Measurements from ENCODE around the gene H3-3A.

Gene H3-3A
- total RNA-seq = 34.1 to 90.7 (median 53.1) reads per million in 9 experiments

GRCh38 chr1:226062558-226063223 is at the start of gene H3-3A:
Gene H3-3A, plus strand, starts transcription at chr1:226062716. Its CDS starts 1,636 bp downstream, at chr1:226064352.
- H3K36me3 Mint-ChIP-seq (ENCODE audit: insufficient read depth) = peaks cover 67% of the 10 kb centered on the region
- H3K4me3 Mint-ChIP-seq = peak within 1 kb of the TSS; percentile 98
- DNase-seq (peak; percentile 97 to 98 (median 98)), ATAC-seq (replicated peaks) (peak; percentile 80)
- H3K9me3 Mint-ChIP-seq = no peaks in the 10 kb centered on the region
- H3K27me3 Mint-ChIP-seq = no peaks in the 10 kb centered on the region
- peak within 1 kb of the TSS; percentile 97 to 98 for H3K27ac Mint-ChIP-seq
- peaks cover 32 to 34% of the 10 kb centered on the region in 2 donors for H3K4me1 Mint-ChIP-seq (ENCODE audit: low read depth in 2 of 2)

DNA sequence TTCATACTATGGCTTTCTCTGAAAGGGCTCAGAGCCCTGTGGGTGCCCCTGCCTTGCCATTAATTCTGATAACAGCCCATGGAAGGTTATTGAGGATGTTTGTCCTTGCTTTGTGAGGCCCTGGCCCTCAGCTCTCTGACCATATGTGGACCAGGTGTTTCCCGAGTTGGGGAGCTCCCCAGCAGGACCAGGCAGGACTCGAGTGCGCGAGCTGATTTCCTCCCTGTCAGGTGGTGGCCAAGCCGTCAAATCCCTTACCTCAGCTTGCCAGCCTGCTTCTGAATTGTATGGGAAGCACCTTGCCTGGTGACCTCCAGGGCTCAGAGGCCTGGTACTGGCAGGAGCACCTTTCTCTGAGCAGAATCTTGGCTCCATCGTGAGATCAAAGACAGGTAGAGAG is 45.4 kb upstream of the H3-3A start:
- H3K36me3 Mint-ChIP-seq (ENCODE audit: insufficient read depth) = no peaks in the 10 kb centered on the region
- no peak overlapping the region for H3K27ac Mint-ChIP-seq
- H3K27me3 Mint-ChIP-seq = peaks cover 15 to 20% of the 10 kb centered on the region in 2 donors
- no peaks in the 10 kb centered on the region for H3K9me3 Mint-ChIP-seq
- H3K4me3 Mint-ChIP-seq = no peak overlapping the region
- no peaks in the 10 kb centered on the region for H3K4me1 Mint-ChIP-seq (ENCODE audit: low read depth in 2 of 2)
- ATAC-seq (replicated peaks) = no peak
- no peak for DNase-seq

DNA sequence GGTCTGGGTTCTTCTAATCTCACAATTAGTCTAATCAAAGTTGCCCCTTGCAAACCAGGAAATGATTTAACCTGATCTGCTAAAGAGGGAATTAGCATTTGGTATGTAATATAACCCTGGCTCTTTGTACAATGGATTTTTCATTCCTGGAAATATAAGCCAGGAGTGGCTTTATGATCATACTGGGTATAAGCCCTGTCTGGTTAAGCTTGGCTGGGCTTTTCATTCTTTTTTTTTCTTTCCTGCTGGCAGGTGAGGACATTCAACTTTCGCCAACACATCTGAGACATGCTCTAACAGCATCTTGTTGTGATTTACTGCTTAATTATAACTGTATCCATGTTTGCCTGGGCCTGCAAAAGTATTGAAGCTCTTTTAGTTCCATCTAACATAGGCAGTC is 42.9 kb upstream of the H3-3A start:
- H3K27me3 Mint-ChIP-seq = peaks cover 10 to 12% of the 10 kb centered on the region in 2 donors
- DNase-seq = no peak
- H3K27ac Mint-ChIP-seq = no peak overlapping the region
- no peak overlapping the region for H3K4me3 Mint-ChIP-seq
- no peaks in the 10 kb centered on the region for H3K36me3 Mint-ChIP-seq (ENCODE audit: insufficient read depth)
- no peak for ATAC-seq (replicated peaks)
- H3K9me3 Mint-ChIP-seq = no peaks in the 10 kb centered on the region
- no peaks in the 10 kb centered on the region for H3K4me1 Mint-ChIP-seq (ENCODE audit: low read depth in 2 of 2)

GRCh38 chr1:226021401-226021800 is 41.1 kb upstream of the H3-3A start:
- H3K4me1 Mint-ChIP-seq (ENCODE audit: low read depth in 2 of 2) = no peaks in the 10 kb centered on the region
- H3K4me3 Mint-ChIP-seq = no peak overlapping the region
- H3K36me3 Mint-ChIP-seq (ENCODE audit: insufficient read depth) = no peaks in the 10 kb centered on the region
- H3K27ac Mint-ChIP-seq = no peak overlapping the region
- ATAC-seq (replicated peaks) = no peak
- peaks cover 7 to 9% of the 10 kb centered on the region in 2 donors for H3K27me3 Mint-ChIP-seq
- no peaks in the 10 kb centered on the region for H3K9me3 Mint-ChIP-seq
- no peak for DNase-seq

DNA sequence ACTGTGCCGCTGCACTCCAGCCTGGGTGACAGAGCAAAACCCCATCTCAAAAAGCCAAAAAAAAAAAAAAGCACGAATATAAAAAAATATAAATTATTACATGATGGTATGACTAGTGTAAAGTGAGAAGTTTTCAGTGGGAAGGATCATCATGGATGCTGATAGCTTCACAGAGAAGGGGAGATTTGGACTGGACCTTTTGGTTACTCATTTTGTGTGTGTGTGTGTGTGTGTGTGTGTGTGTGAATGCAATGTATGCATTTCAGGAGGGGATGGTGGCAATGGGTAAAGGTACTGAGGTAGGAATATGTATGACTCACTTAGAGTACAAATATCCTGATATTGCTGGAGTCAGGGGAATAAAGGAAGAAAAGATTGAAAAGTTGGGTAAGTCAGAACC is 40.7 kb upstream of the H3-3A start:
- ATAC-seq (replicated peaks) (no peak), DNase-seq (no peak)
- no peak overlapping the region for H3K27ac Mint-ChIP-seq
- no peak overlapping the region for H3K4me3 Mint-ChIP-seq
- peaks cover 7 to 9% of the 10 kb centered on the region in 2 donors for H3K27me3 Mint-ChIP-seq
- no peaks in the 10 kb centered on the region for H3K36me3 Mint-ChIP-seq (ENCODE audit: insufficient read depth)
- no peaks in the 10 kb centered on the region for H3K9me3 Mint-ChIP-seq
- peaks cover 0 to 4% of the 10 kb centered on the region in 2 donors for H3K4me1 Mint-ChIP-seq (ENCODE audit: low read depth in 2 of 2)

GRCh38 chr1:226023735-226024134 is 38.8 kb upstream of the H3-3A start:
- DNase-seq (no peak), ATAC-seq (replicated peaks) (no peak)
- H3K27ac Mint-ChIP-seq = no peak overlapping the region
- H3K36me3 Mint-ChIP-seq (ENCODE audit: insufficient read depth) = no peaks in the 10 kb centered on the region
- H3K27me3 Mint-ChIP-seq = no peaks in the 10 kb centered on the region
- H3K4me1 Mint-ChIP-seq (ENCODE audit: low read depth in 2 of 2) = peaks cover 0 to 5% of the 10 kb centered on the region in 2 donors
- H3K9me3 Mint-ChIP-seq = no peaks in the 10 kb centered on the region
- H3K4me3 Mint-ChIP-seq = no peak overlapping the region

DNA sequence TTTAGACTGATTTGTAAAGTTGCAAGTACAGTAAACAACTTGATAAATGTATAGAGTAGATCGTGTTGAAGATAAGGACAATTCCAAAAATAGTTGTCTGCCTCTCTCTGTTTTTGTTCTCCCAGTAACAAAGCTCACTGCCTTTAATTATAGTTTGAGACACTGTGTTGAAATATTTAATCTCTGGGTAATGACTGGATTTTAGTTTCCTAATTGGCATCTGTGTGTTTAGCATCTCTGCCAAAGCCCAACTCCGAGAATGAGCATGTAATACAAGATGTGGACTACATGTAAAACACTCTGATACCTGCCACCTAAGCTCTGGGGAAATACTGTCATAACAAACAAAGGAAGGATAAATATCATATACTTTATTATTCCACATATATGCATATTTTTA is 35.7 kb upstream of the H3-3A start:
- H3K27me3 Mint-ChIP-seq = no peaks in the 10 kb centered on the region
- ATAC-seq (replicated peaks) = no peak
- no peak overlapping the region for H3K4me3 Mint-ChIP-seq
- peaks cover 0 to 5% of the 10 kb centered on the region in 2 donors for H3K4me1 Mint-ChIP-seq (ENCODE audit: low read depth in 2 of 2)
- H3K27ac Mint-ChIP-seq = no peak overlapping the region
- no peaks in the 10 kb centered on the region for H3K9me3 Mint-ChIP-seq
- H3K36me3 Mint-ChIP-seq (ENCODE audit: insufficient read depth) = no peaks in the 10 kb centered on the region
- no peak for DNase-seq

GRCh38 chr1:226027538-226028217 is 34.8 kb upstream of the H3-3A start:
- Mint-ChIP-seq H3K4me3 (no peak overlapping the region), H3K27ac (no peak overlapping the region), H3K36me3 (ENCODE audit: insufficient read depth) (no peaks in the 10 kb centered on the region), H3K4me1 (ENCODE audit: low read depth in 2 of 2) (peaks cover 0 to 5% of the 10 kb centered on the region in 2 donors), H3K9me3 (no peaks in the 10 kb centered on the region), H3K27me3 (no peaks in the 10 kb centered on the region)
- DNase-seq = no peak
- no peak for ATAC-seq (replicated peaks)

DNA sequence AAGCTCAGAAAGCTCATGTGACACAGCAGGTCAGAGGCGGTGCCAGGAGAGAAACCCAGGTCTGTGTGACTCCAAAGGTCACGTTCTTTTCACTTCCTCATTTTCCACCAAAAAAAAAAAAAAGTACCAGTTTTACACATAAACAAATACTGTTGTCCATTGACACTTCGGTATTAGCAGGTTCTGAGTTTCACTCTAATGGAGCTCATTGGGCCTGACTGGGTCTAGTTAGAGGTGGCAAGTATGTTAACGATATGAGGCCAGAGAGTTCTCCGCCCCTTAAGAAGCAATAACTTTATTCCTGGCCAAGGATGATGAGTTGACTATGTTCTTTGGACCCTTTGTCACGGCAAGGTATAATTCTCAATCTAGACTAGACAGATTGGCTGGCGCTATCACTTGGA is 33.4 kb upstream of the H3-3A start:
- Mint-ChIP-seq H3K4me3 (no peak overlapping the region), H3K4me1 (ENCODE audit: low read depth in 2 of 2) (peaks cover 0 to 5% of the 10 kb centered on the region in 2 donors)

DNA sequence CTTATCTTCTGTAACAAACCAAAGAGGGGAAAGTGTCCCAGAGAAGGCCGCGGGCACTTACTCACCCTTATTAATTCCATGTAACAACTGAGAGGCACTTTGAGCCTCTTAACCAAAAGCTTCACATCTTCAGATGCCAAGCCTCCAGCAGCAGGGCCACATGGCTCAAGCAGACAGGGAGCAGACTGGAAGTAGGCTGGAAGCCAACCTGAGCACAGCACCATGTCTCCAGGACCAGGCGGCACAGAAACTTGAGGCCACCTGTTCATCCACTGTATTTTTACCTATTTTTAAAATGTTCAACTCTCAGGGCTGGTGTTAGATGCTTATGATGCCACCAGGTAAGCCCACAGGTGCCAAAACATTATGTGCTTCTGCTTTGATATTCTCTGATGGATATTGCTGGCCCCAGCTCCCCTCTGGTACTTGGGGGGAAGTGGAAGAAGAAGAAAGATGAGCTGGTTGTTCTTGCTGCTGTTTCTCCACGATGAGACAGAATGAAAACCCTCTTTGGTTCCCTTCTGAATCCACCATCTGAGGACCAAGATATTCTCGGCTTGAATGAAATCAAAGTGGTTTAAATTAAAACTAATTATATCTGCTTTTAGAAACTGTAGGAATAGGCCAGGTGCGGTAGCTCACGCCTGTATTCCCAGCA is 32.8 kb upstream of the H3-3A start:
- peaks cover 0 to 5% of the 10 kb centered on the region in 2 donors for H3K4me1 Mint-ChIP-seq (ENCODE audit: low read depth in 2 of 2)
- no peak overlapping the region for H3K27ac Mint-ChIP-seq
- no peaks in the 10 kb centered on the region for H3K9me3 Mint-ChIP-seq
- H3K27me3 Mint-ChIP-seq = no peaks in the 10 kb centered on the region
- H3K36me3 Mint-ChIP-seq (ENCODE audit: insufficient read depth) = no peaks in the 10 kb centered on the region
- H3K4me3 Mint-ChIP-seq = no peak overlapping the region
- ATAC-seq (replicated peaks) = no peak
- DNase-seq = no peak

More for the DNA sequence above, 33.4 kb upstream of the H3-3A start:
- Mint-ChIP-seq H3K27me3 (no peaks in the 10 kb centered on the region), H3K27ac (no peak overlapping the region), H3K36me3 (ENCODE audit: insufficient read depth) (no peaks in the 10 kb centered on the region), H3K9me3 (no peaks in the 10 kb centered on the region)
- DNase-seq = no peak
- ATAC-seq (replicated peaks) = peak; percentile 41

GRCh38 chr1:226033582-226033981 is 28.9 kb upstream of the H3-3A start:
- no peaks in the 10 kb centered on the region for H3K27me3 Mint-ChIP-seq
- H3K4me3 Mint-ChIP-seq = no peak overlapping the region
- no peaks in the 10 kb centered on the region for H3K4me1 Mint-ChIP-seq (ENCODE audit: low read depth in 2 of 2)
- H3K9me3 Mint-ChIP-seq = no peaks in the 10 kb centered on the region
- ATAC-seq (replicated peaks) (no peak), DNase-seq (no peak)
- H3K36me3 Mint-ChIP-seq (ENCODE audit: insufficient read depth) = no peaks in the 10 kb centered on the region
- H3K27ac Mint-ChIP-seq = no peak overlapping the region

DNA sequence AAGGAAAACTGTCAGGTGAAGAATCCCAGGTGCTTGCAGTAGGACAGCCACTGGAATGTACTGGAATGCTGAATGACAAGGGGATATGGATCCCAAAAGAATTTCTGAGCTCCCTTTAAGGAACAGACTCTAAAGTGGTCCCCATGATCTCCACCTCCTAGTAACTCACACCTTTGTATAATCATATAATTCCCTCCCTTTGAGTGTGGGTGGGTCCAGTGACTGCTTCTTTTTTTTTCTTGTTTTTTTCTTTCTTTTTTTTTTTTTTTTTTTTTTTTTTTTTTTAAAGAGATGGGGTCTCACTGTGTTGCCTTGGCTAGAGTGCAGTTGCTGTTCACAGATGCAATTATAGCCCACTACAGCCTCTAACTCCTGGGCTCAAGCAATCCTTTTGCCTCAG is 28.5 kb upstream of the H3-3A start:
- Mint-ChIP-seq H3K9me3 (no peaks in the 10 kb centered on the region), H3K27me3 (no peaks in the 10 kb centered on the region), H3K4me1 (ENCODE audit: low read depth in 2 of 2) (no peaks in the 10 kb centered on the region), H3K36me3 (ENCODE audit: insufficient read depth) (no peaks in the 10 kb centered on the region), H3K4me3 (no peak overlapping the region), H3K27ac (no peak overlapping the region)
- DNase-seq = no peak
- ATAC-seq (replicated peaks) = no peak

DNA sequence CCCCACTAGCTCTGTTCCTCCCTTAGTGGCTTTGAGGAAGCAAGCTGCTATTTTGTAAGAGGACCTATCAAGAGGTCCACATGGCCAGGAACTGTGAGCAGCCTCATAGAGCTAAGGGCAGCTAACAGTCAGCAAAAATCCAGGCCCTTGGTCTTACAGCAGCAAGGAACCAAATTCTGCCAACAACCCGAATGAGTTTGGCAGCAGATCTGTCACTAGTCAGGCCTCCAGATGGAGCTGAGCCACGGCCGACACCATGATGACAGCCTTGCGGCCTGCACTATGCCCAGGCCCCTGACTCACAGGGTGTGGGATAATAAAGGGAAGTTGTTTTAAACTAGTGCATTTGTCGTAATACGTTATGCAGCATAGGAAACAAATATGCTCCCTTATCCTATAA is 28.0 kb upstream of the H3-3A start:
- H3K4me3 Mint-ChIP-seq = no peak overlapping the region
- H3K4me1 Mint-ChIP-seq (ENCODE audit: low read depth in 2 of 2) = no peaks in the 10 kb centered on the region
- peak; percentile 44 for ATAC-seq (replicated peaks)
- H3K27me3 Mint-ChIP-seq = no peaks in the 10 kb centered on the region
- no peaks in the 10 kb centered on the region for H3K9me3 Mint-ChIP-seq
- no peak overlapping the region for H3K27ac Mint-ChIP-seq
- no peak for DNase-seq
- no peaks in the 10 kb centered on the region for H3K36me3 Mint-ChIP-seq (ENCODE audit: insufficient read depth)

GRCh38 chr1:226035915-226036314 is 26.6 kb upstream of the H3-3A start:
- peak overlapping the region in 1 of 2 donors; percentile 32 for H3K27ac Mint-ChIP-seq
- peaks cover 0 to 6% of the 10 kb centered on the region in 2 donors for H3K27me3 Mint-ChIP-seq
- H3K4me1 Mint-ChIP-seq (ENCODE audit: low read depth in 2 of 2) = no peaks in the 10 kb centered on the region
- no peak overlapping the region for H3K4me3 Mint-ChIP-seq
- no peaks in the 10 kb centered on the region for H3K9me3 Mint-ChIP-seq
- H3K36me3 Mint-ChIP-seq (ENCODE audit: insufficient read depth) = no peaks in the 10 kb centered on the region
- no peak for ATAC-seq (replicated peaks)
- DNase-seq = no peak
